A673 (cell line): Measurements from ENCODE around the gene MEAF6. TPM values are rescaled to one million over a fixed set of nuclear protein-coding genes. Genes with fewer than 3 reads are reported as not detected.

ENCODE experiments used
- BruUV-seq: library from RNA; stranded (reverse); fragments of 400-500 nt; replicated peaks from 2 replicates; lab custom pipeline; 2021; lab: Mats Ljungman, UMichigan
- CTCF ChIA-PET: fragments of 300-600 bp; sonication (Branson Sonifier 250); formaldehyde crosslinking; loops from one replicate; lab custom pipeline; 2022; ENCODE audit warnings: antibody characterized with exemption; lab: Charles Lee
- POLR2A ChIA-PET: fragments of 300-600 bp; sonication (Branson Sonifier 250); formaldehyde crosslinking; loops from one replicate; lab custom pipeline; 2022; ENCODE audit warnings: antibody characterized with exemption; ENCODE audit not compliant: low non-redundant PET; lab: Charles Lee
- DNase-seq: peaks from one replicate; pipeline ENCODE4 v3.0.0-alpha.2; 2015; ENCODE audit warnings: low spot score
- H3K27ac ChIP-seq: fragments of 200-600 bp; sonication (generic); 2 replicates; pipeline ENCODE4 v1.5.1; 2016; ENCODE audit warnings: mixed run types, low read depth, mild to moderate bottlenecking, mixed read lengths, antibody characterized with exemption, low read length; ENCODE audit not compliant: poor library complexity, severe bottlenecking
- H3K27me3 ChIP-seq: fragments of 200-600 bp; sonication (generic); replicated peaks from 2 replicates; pipeline ENCODE4 v1.6.1; 2017; ENCODE audit warnings: mixed run types, low read depth, mild to moderate bottlenecking, mixed read lengths, antibody characterized with exemption, low read length; ENCODE audit not compliant: insufficient read depth, poor library complexity
- H3K36me3 ChIP-seq: fragments of 200-600 bp; sonication (generic); 2 replicates; pipeline ENCODE4 v1.6.1; 2016; ENCODE audit warnings: mixed run types, mild to moderate bottlenecking, mixed read lengths, antibody characterized with exemption, low read length; ENCODE audit not compliant: insufficient read depth, poor library complexity, severe bottlenecking
- H3K4me1 ChIP-seq: fragments of 200-600 bp; sonication (generic); 2 replicates; pipeline ENCODE4 v1.6.1; 2017; ENCODE audit warnings: mixed run types, mild to moderate bottlenecking, mixed read lengths, antibody characterized with exemption, low read length; ENCODE audit not compliant: insufficient read depth, poor library complexity, severe bottlenecking
- H3K4me3 ChIP-seq: fragments of 200-600 bp; sonication (generic); 2 replicates; pipeline ENCODE4 v1.5.1; 2016; ENCODE audit warnings: low read depth, mixed run types, mild to moderate bottlenecking, mixed read lengths, low read length; ENCODE audit not compliant: poor library complexity, severe bottlenecking
- H3K9me3 ChIP-seq: fragments of 200-600 bp; sonication (generic); 2 replicates; pipeline ENCODE4 v1.6.1; 2016; ENCODE audit warnings: mixed run types, low read depth, mild to moderate bottlenecking, mixed read lengths, antibody characterized with exemption, low read length; ENCODE audit not compliant: poor library complexity, severe bottlenecking
- EZH2 ChIP-seq: fragments of 200-600 bp; sonication (generic); IDR thresholded peaks from 2 replicates; pipeline ENCODE4 v1.6.1; 2017; ENCODE audit warnings: borderline replicate concordance, low read depth, mild to moderate bottlenecking, mixed read lengths, antibody characterized with exemption, low read length; ENCODE audit not compliant: poor library complexity, severe bottlenecking
- intact Hi-C: fragments of 100-400 bp; cut with micrococcal nuclease; formaldehyde crosslinking; loops from one replicate; pipeline ENCODE4 v1.10.0; 2022; ENCODE audit not compliant: unreplicated experiment
- total RNA-seq: library from RNA; stranded (reverse); gene quantifications from 2 replicates; pipeline ENCODE4 v1.2.3, GENCODE V29; 2021
- TF ChIP-seq, protein P1 (sequence below): fragments of 300-800, 200-600 bp; sonication (generic); conservative IDR thresholded peaks from 2 replicates; pipeline ENCODE4 v1.5.1; 2017; ENCODE audit warnings: low read depth, mild to moderate bottlenecking, antibody characterized with exemption, low read length, moderate library complexity, mixed read lengths

Gene MEAF6
- total RNA-seq, 1 experiment from 2014 or later: 73.8 TPM

DNA sequence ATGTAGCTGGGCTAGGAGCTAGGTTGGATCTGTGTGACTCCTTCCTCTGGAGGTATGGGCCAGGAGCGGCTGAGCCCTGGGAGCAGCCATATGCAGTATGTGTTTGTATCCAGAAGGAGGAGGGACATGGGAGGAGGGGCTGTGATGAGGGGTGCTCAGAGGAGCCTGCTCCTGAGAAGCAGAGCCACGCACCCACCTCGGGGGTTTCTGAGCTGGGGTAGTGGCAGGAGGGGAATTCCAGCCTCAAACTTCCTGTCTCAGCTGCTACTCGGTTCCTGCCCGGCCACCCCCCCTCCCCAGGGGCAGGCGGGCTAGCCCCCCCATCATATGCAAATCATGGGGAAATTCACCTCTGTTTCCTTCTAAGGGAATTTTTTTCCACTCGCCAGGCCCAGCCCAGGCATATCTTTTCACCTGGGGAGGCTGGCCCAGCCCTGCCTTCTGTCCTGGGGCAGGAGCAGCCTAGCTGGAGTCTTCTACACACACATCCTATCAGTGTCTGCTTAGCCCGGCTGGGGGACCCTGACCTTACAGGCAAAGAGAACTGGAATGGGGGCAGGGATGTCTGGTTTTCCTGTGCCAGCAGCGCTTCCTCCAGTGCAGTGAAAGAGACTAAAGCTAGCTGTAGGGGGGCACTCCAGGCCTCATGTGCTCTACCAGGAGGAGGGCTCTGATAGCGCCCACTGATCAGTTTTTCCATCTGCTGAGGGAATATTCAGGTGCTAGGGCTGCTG is 37.2 kb downstream of the MEAF6 start:
- ChIA-PET CTCF (interaction anchor here (0.6 to 1.7 kb wide), 2 partner anchors 10 to 15 kb away, joined by 3 to 4 read pairs; no protein-coding TSS in a partner anchor), POLR2A (no interaction called here)
- peaks cover 28% of the 10 kb centered on the region for H3K36me3 ChIP-seq
- intact Hi-C loops: no loop called here
- BruUV-seq: no TSS peak
- H3K9me3 ChIP-seq: no peaks in the 10 kb centered on the region
- H3K27me3 ChIP-seq: no peaks in the 10 kb centered on the region
- peak overlapping the region; percentile 64 for H3K27ac ChIP-seq
- peaks cover 52% of the 10 kb centered on the region for H3K4me1 ChIP-seq
- TF ChIP-seq, protein P1, sequence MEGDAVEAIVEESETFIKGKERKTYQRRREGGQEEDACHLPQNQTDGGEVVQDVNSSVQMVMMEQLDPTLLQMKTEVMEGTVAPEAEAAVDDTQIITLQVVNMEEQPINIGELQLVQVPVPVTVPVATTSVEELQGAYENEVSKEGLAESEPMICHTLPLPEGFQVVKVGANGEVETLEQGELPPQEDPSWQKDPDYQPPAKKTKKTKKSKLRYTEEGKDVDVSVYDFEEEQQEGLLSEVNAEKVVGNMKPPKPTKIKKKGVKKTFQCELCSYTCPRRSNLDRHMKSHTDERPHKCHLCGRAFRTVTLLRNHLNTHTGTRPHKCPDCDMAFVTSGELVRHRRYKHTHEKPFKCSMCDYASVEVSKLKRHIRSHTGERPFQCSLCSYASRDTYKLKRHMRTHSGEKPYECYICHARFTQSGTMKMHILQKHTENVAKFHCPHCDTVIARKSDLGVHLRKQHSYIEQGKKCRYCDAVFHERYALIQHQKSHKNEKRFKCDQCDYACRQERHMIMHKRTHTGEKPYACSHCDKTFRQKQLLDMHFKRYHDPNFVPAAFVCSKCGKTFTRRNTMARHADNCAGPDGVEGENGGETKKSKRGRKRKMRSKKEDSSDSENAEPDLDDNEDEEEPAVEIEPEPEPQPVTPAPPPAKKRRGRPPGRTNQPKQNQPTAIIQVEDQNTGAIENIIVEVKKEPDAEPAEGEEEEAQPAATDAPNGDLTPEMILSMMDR: no peak
- no peak for TF ChIP-seq EZH2
- peak overlapping the region; percentile 75 for H3K4me3 ChIP-seq
- DNase-seq: peak; percentile 41

DNA sequence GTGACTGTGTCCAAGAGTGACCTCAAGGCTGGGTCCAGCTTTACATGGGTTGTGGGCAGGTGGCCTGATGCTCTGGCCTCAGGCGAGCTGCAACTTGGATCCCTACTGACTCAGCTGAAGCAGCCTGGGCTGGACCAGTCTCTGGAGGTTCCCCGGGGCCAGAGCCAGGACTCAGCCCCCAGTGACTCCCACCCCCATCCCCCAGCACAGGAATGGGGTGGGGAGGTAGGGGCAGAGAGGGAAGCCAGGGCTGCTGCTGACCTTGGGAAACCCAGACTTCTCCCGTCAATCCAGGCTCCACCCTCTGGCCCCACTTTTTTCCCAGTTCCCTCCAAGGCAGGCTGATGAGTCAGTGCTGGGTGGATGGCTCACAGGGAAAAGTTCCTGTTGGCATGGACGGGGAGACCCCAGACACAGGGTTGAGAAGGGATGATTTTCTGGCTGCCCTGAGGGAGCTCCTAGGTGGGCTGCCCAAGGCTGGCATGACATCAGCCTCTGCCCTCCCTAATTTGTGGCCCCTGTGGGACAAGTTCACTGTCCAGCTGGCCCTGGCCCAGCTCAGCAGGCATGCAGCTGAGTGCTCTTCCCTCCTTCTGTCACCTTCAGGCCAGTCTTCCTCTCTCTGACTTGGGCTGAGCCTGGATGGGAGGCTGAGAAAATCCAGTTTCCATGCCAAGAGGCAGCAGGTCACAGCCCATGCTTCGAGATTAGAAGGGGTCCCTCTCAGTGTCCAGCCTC is 37.9 kb downstream of the MEAF6 start:
- H3K4me3 ChIP-seq: peak overlapping the region; percentile 75
- no peak for TF ChIP-seq EZH2
- TF ChIP-seq, protein P1: no peak
- DNase-seq: no peak
- peaks cover 60% of the 10 kb centered on the region for H3K4me1 ChIP-seq
- H3K27me3 ChIP-seq: no peaks in the 10 kb centered on the region
- H3K27ac ChIP-seq: peak overlapping the region; percentile 64
- POLR2A ChIA-PET: no interaction called here
- BruUV-seq: no TSS peak
- H3K36me3 ChIP-seq: peaks cover 23% of the 10 kb centered on the region
- CTCF ChIA-PET: interaction anchor here (0.6 to 1.7 kb wide), 2 partner anchors 11 to 14 kb away, joined by 3 to 4 read pairs; no protein-coding TSS in a partner anchor
- H3K9me3 ChIP-seq: no peaks in the 10 kb centered on the region
- intact Hi-C loops: no loop called here

DNA sequence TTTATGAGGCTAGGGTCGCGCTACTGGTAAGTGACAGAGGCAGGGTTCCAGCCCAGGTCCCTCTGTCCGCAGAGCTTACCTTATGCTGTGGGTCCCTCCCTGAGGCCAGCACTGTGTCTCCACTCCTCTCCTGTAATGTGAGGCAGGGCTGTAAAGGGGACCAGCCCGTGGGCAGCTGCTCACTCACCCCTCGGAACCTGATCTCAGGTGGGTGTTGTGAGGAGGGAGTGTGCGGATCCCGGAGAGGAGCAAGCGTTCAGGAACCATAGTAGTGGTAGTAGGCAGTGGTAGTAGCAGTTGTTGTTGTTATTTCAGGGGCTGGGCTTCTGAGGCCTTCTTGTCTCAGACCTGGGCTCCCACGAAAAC is 38.5 kb downstream of the MEAF6 start:
- no peaks in the 10 kb centered on the region for H3K9me3 ChIP-seq
- H3K4me1 ChIP-seq: peaks cover 65% of the 10 kb centered on the region
- no peak for TF ChIP-seq EZH2
- peaks cover 17% of the 10 kb centered on the region for H3K36me3 ChIP-seq
- peak overlapping the region; percentile 75 for H3K4me3 ChIP-seq
- H3K27me3 ChIP-seq: no peaks in the 10 kb centered on the region
- CTCF ChIA-PET: no interaction called here
- DNase-seq: no peak
- intact Hi-C loops: no loop called here
- BruUV-seq: no TSS peak
- peak overlapping the region; percentile 64 for H3K27ac ChIP-seq
- POLR2A ChIA-PET: no interaction called here
